HepG2 (cell line): Measurements from ENCODE around the gene SNAP29. TPM values are rescaled to one million over a fixed set of nuclear protein-coding genes. Genes with fewer than 3 reads are reported as not detected.

ENCODE experiments used
- ATF4 ChIP-seq, 2 experiments: fragments of 450-650 bp in 1 of 2; sonication (generic) in 1 of 2; formaldehyde crosslinking; IDR thresholded peaks; 2 replicates each; pipeline versions ENCODE4 v1.5.0 to v1.8.0; 2020 to 2022; ENCODE audit warnings: mild to moderate bottlenecking in 1 of 2, missing genetic modification reagents in 1 of 2
- BRCA1 ChIP-seq: sonication (generic); formaldehyde crosslinking; IDR thresholded peaks from 2 replicates; pipeline ENCODE4 v1.4.0; 2020; ENCODE audit warnings: missing genetic modification reagents
- CENPT ChIP-seq: sonication (generic); formaldehyde crosslinking; IDR thresholded peaks from 2 replicates; pipeline ENCODE4 v1.8.0; 2022; ENCODE audit warnings: low read depth, mild to moderate bottlenecking, moderate library complexity, missing genetic modification reagents
- CHD2 ChIP-seq: IDR thresholded peaks from 2 replicates; pipeline ENCODE4 v1.6.1; 2011; ENCODE audit warnings: low read depth, low read length, improper control_type of control experiment
- HIVEP1 ChIP-seq: sonication (generic); formaldehyde crosslinking; IDR thresholded peaks from 2 replicates; pipeline ENCODE4 v1.4.0; 2020; ENCODE audit warnings: mild to moderate bottlenecking, missing genetic modification reagents
- MIXL1 ChIP-seq: IDR thresholded peaks from 2 replicates; pipeline ENCODE4 v1.6.1; 2016
- MXD4 ChIP-seq: IDR thresholded peaks from 2 replicates; pipeline ENCODE4 v1.6.1; 2016; ENCODE audit warnings: mild to moderate bottlenecking, missing biosample characterization, missing genetic modification reagents
- SMYD3 ChIP-seq: sonication (generic); formaldehyde crosslinking; IDR thresholded peaks from 2 replicates; pipeline ENCODE4 v1.8.1; 2023; ENCODE audit warnings: mild to moderate bottlenecking, missing genetic modification reagents
- SNAPC5 ChIP-seq: sonication (generic); formaldehyde crosslinking; IDR thresholded peaks from 2 replicates; pipeline ENCODE4 v1.8.1; 2023; ENCODE audit warnings: mild to moderate bottlenecking, missing genetic modification reagents, borderline replicate concordance
- SPEN ChIP-seq: sonication (generic); formaldehyde crosslinking; IDR thresholded peaks from 2 replicates; pipeline ENCODE4 v1.5.1; 2020; ENCODE audit warnings: low read depth, mild to moderate bottlenecking, missing genetic modification reagents
- THAP8 ChIP-seq: sonication (generic); formaldehyde crosslinking; IDR thresholded peaks from 2 replicates; pipeline ENCODE4 v1.5.1; 2020; ENCODE audit warnings: missing genetic modification reagents, mild to moderate bottlenecking, borderline replicate concordance
- ZBTB14 ChIP-seq: sonication (generic); formaldehyde crosslinking; IDR thresholded peaks from 2 replicates; pipeline ENCODE4 v1.4.0; 2020; ENCODE audit warnings: missing genetic modification reagents
- ZBTB44 ChIP-seq: sonication (generic); formaldehyde crosslinking; IDR thresholded peaks from 2 replicates; pipeline ENCODE4 v1.4.0; 2020; ENCODE audit warnings: missing genetic modification reagents
- ZFP90 ChIP-seq: sonication (generic); formaldehyde crosslinking; IDR thresholded peaks from 2 replicates; pipeline ENCODE4 v1.8.0; 2022; ENCODE audit warnings: missing genetic modification reagents, mild to moderate bottlenecking, inconsistent platforms, borderline replicate concordance
- ZIK1 ChIP-seq: sonication (generic); formaldehyde crosslinking; IDR thresholded peaks from 2 replicates; pipeline ENCODE4 v1.5.0; 2020; ENCODE audit warnings: mild to moderate bottlenecking, low read depth, missing genetic modification reagents, borderline replicate concordance
- ZKSCAN8 ChIP-seq: IDR thresholded peaks from 2 replicates; pipeline ENCODE4 v1.6.1; 2016; ENCODE audit warnings: borderline replicate concordance, missing genetic modification reagents, missing compliant biosample characterization
- ZMYM3 ChIP-seq: sonication (generic); formaldehyde crosslinking; IDR thresholded peaks from 2 replicates; pipeline ENCODE4 v1.5.1; 2020; ENCODE audit warnings: mild to moderate bottlenecking, missing genetic modification reagents
- ZNF430 ChIP-seq: sonication (generic); formaldehyde crosslinking; IDR thresholded peaks from 2 replicates; pipeline ENCODE4 v1.9.0; 2021; ENCODE audit warnings: mild to moderate bottlenecking, missing genetic modification reagents
- ZNF503 ChIP-seq: sonication (generic); formaldehyde crosslinking; IDR thresholded peaks from 2 replicates; pipeline ENCODE4 v1.4.0; 2020; ENCODE audit warnings: missing genetic modification reagents
- ZNF510 ChIP-seq: sonication (generic); formaldehyde crosslinking; IDR thresholded peaks from 2 replicates; pipeline ENCODE4 v1.4.0; 2020; ENCODE audit warnings: low read depth, mild to moderate bottlenecking, missing genetic modification reagents
- ZNF747 ChIP-seq: sonication (generic); formaldehyde crosslinking; IDR thresholded peaks from 2 replicates; pipeline ENCODE4 v1.8.1; 2023; ENCODE audit warnings: missing genetic modification reagents, mild to moderate bottlenecking, borderline replicate concordance
- polyA plus RNA-seq, 8 experiments: library from polyadenylated mRNA; depleted of rRNA in 3 of 8; stranded (reverse) in 7 of 8; unstranded in 1 of 8; fragments of >200 nt; fragmentation: Illumina TruSeq in 4 of 8; extraction: Trizol in 4 of 8; gene quantifications; 2 replicates each; pipeline versions ENCODE4 v1.2.1 to v1.2.3, GENCODE V29; 2011 to 2016; ENCODE audit warnings: low read depth in 4 of 8, missing spikeins in 1 of 8, mixed read lengths in 1 of 8; ENCODE audit not compliant: insufficient read depth in 1 of 8
- total RNA-seq, 5 experiments: library from RNA; depleted of rRNA; stranded (reverse); fragments of >200 nt; fragmentation: Illumina TruSeq; extraction: Trizol; gene quantifications; 2 replicates each; pipeline ENCODE4 v1.2.3, GENCODE V29; 2016; ENCODE audit warnings: low read depth in 1 of 5

The SNAP29 gene
- total and polyA plus RNA-seq, 2 of the 13 experiments (the other 11 are each of a cell fraction or from before 2014, with no cell fraction given): 12.3 to 30.7 TPM

- TF ChIP-seq CHD2: peak; percentile 80
- no peak for TF ChIP-seq SMYD3 (CRISPR knock-in tag)
- peak; percentile 11; the same call in 1 of the 2 replicates for TF ChIP-seq ZNF430
- no peak; the same call in 1 of the 2 replicates for TF ChIP-seq HIVEP1 (CRISPR knock-in tag)
- no peak for TF ChIP-seq ZIK1 (CRISPR knock-in tag)
- TF ChIP-seq ZNF510 (CRISPR knock-in tag): 0 out of 2 replicates have a peak, but pooled peaks have one; percentile 36
- TF ChIP-seq CENPT (CRISPR knock-in tag): peak; percentile 25; the same call in 1 of the 2 replicates
- 0 out of 2 replicates have a peak, but pooled peaks have one; percentile 25 for TF ChIP-seq ZBTB44 (CRISPR knock-in tag)
- no peak for TF ChIP-seq BRCA1 (CRISPR knock-in tag)
- no peak for TF ChIP-seq ZKSCAN8 (CRISPR knock-in tag)
- TF ChIP-seq ZBTB14 (CRISPR knock-in tag): peak; percentile 85
- no peak for TF ChIP-seq ZMYM3 (CRISPR knock-in tag)
- peak; percentile 59; the same call in 1 of the 2 replicates for TF ChIP-seq MXD4 (CRISPR knock-in tag)
- 0 out of 2 replicates have a peak, but pooled peaks have one; percentile 67 for TF ChIP-seq ZNF747 (CRISPR knock-in tag)
- no peak for TF ChIP-seq THAP8 (CRISPR knock-in tag)
- no peak; a peak in 1 of 4 replicates for TF ChIP-seq ATF4 (CRISPR knock-in tag; IDR thresholded peaks at IDR 0.05)
- TF ChIP-seq ZFP90: peak; percentile 7; the same call in 1 of the 2 replicates
- TF ChIP-seq SNAPC5: no peak
- no peak for TF ChIP-seq MIXL1 (CRISPR knock-in tag)
- no peak for TF ChIP-seq ZNF503
- TF ChIP-seq SPEN (CRISPR knock-in tag): peak; percentile 62; the same call in 1 of the 2 replicates
Measured at GRCh38 chr22:20858615-20859416, at the start of gene SNAP29, which contains the start of gene PI4KA (continued).
